ENCODE data around the gene LY6G5B. TPM values are rescaled to one million over a fixed set of nuclear protein-coding genes. Genes with fewer than 3 reads are reported as not detected.

The LY6G5B gene
- total RNA-seq, 2 experiments from 2014 or later, result 16.7 to 17.2 TPM

- Mint-ChIP-seq H3K27me3 (no peaks in the 10 kb centered on the region), H3K4me3 (peak overlapping the region; percentile 86), H3K4me1 (peaks cover 67% of the 10 kb centered on the region), H3K27ac (peak overlapping the region; percentile 89), H3K36me3 (ENCODE audit: low read depth) (peaks cover 92% of the 10 kb centered on the region), H3K9me3 (no peaks in the 10 kb centered on the region)
- no peak for DNase-seq
- ChIA-PET POLR2A (interaction anchor here (0.8 to 8.1 kb wide), 15 partner anchors 9 to 305 kb away, joined by 3 to 278 read pairs (median 5); partner anchors contain the start of genes ABHD16A, APOM, BAG6 and CLIC1), CTCF (interaction anchor here (0.8 to 1.7 kb wide), 8 partner anchors 23 to 223 kb away, joined by 3 to 7 read pairs (median 3); partner anchors contain the start of genes ABHD16A, HSPA1B, NEU1 and VARS1)
Measured at GRCh38 chr6:31666337-31666965, 3.3 kb upstream of the LY6G5B start.

- Mint-ChIP-seq H3K9me3 (no peaks in the 10 kb centered on the region), H3K27me3 (no peaks in the 10 kb centered on the region), H3K4me3 (no peak overlapping the region), H3K4me1 (peaks cover 34% of the 10 kb centered on the region), H3K27ac (no peak overlapping the region), H3K36me3 (ENCODE audit: low read depth) (peaks cover 22% of the 10 kb centered on the region)
- no peak for DNase-seq
- ChIA-PET POLR2A (no interaction called here), CTCF (no interaction called here)
Measured at GRCh38 chr6:31676322-31676903, 6.6 kb downstream of the LY6G5B start.

GRCh38 chr6:31676904-31677303, 7.1 kb downstream of the LY6G5B start:
- peaks cover 38% of the 10 kb centered on the region for H3K4me1 Mint-ChIP-seq
- no peaks in the 10 kb centered on the region for H3K9me3 Mint-ChIP-seq
- no peak for DNase-seq
- ChIA-PET CTCF (no interaction called here), POLR2A (no interaction called here)
- no peak overlapping the region for H3K27ac Mint-ChIP-seq
- H3K27me3 Mint-ChIP-seq, result no peaks in the 10 kb centered on the region
- no peak overlapping the region for H3K4me3 Mint-ChIP-seq
- peaks cover 17% of the 10 kb centered on the region for H3K36me3 Mint-ChIP-seq (ENCODE audit: low read depth)

GRCh38 chr6:31677955-31678354, 8.2 kb downstream of the LY6G5B start:
- no peak overlapping the region for H3K4me3 Mint-ChIP-seq
- ChIA-PET CTCF (interaction anchor here (0.6 to 1.8 kb wide), 3 partner anchors 25 to 152 kb away, joined by 3 to 4 read pairs (median 3); no protein-coding TSS in a partner anchor), POLR2A (interaction anchor here (1.3 to 1.6 kb wide), 2 partner anchors 10 to 16 kb away, joined by 4 read pairs; no protein-coding TSS in a partner anchor)
- H3K27me3 Mint-ChIP-seq, result no peaks in the 10 kb centered on the region
- DNase-seq, result no peak
- H3K27ac Mint-ChIP-seq, result no peak overlapping the region
- peaks cover 38% of the 10 kb centered on the region for H3K4me1 Mint-ChIP-seq
- no peaks in the 10 kb centered on the region for H3K9me3 Mint-ChIP-seq
- peaks cover 8% of the 10 kb centered on the region for H3K36me3 Mint-ChIP-seq (ENCODE audit: low read depth)

- peak within 1 kb of the TSS; percentile 74 for H3K4me3 Mint-ChIP-seq
- H3K4me1 Mint-ChIP-seq, result peaks cover 38% of the 10 kb centered on the region
- H3K36me3 Mint-ChIP-seq (ENCODE audit: low read depth), result peaks cover 4% of the 10 kb centered on the region
- no peaks in the 10 kb centered on the region for H3K9me3 Mint-ChIP-seq
- H3K27ac Mint-ChIP-seq, result peak within 1 kb of the TSS; percentile 46
- ChIA-PET POLR2A (interaction anchor here (0.8 to 2.2 kb wide), 9 partner anchors 10 to 132 kb away, joined by 3 to 8 read pairs (median 4); partner anchors contain the start of genes BAG6 and MSH5), CTCF (interaction anchor here (0.5 to 2.1 kb wide), 14 partner anchors 10 to 250 kb away, joined by 3 to 11 read pairs (median 4); partner anchors contain the start of genes LY6G5B and NEU1)
- DNase-seq, result peak; percentile 77
- no peaks in the 10 kb centered on the region for H3K27me3 Mint-ChIP-seq
Measured at GRCh38 chr6:31680226-31681134, 10.7 kb downstream of the LY6G5B start, which contains the start of gene LY6G5C. LY6G5C (minus strand) TSS chr6:31681067; CDS start chr6:31680373, 694 bp downstream.

GRCh38 chr6:31681135-31681671, 11.4 kb downstream of the LY6G5B start:
- H3K36me3 Mint-ChIP-seq (ENCODE audit: low read depth), result peaks cover 9% of the 10 kb centered on the region
- H3K4me3 Mint-ChIP-seq, result peak overlapping the region; percentile 74
- POLR2A ChIA-PET, result interaction anchor here (0.7 to 2.2 kb wide), 9 partner anchors 9 to 132 kb away, joined by 3 to 8 read pairs (median 4); partner anchors contain the start of genes BAG6 and MSH5
- CTCF ChIA-PET, result interaction anchor here (0.6 to 2.1 kb wide), 9 partner anchors 9 to 182 kb away, joined by 3 to 11 read pairs (median 5); partner anchors contain the start of gene NEU1
- no peaks in the 10 kb centered on the region for H3K9me3 Mint-ChIP-seq
- H3K4me1 Mint-ChIP-seq, result peaks cover 38% of the 10 kb centered on the region
- H3K27ac Mint-ChIP-seq, result peak overlapping the region; percentile 46
- no peaks in the 10 kb centered on the region for H3K27me3 Mint-ChIP-seq
- peak; percentile 56 for DNase-seq

- H3K27me3 Mint-ChIP-seq, result no peaks in the 10 kb centered on the region
- no peak for DNase-seq
- POLR2A ChIA-PET, result interaction anchor here (1.4 kb wide), 1 partner anchor 12 kb away, joined by 3 read pairs; no protein-coding TSS in a partner anchor
- no peak overlapping the region for H3K27ac Mint-ChIP-seq
- no peak overlapping the region for H3K4me3 Mint-ChIP-seq
- peaks cover 21% of the 10 kb centered on the region for H3K36me3 Mint-ChIP-seq (ENCODE audit: low read depth)
- peaks cover 27% of the 10 kb centered on the region for H3K4me1 Mint-ChIP-seq
- H3K9me3 Mint-ChIP-seq, result no peaks in the 10 kb centered on the region
- CTCF ChIA-PET, result interaction anchor here (1.0 kb wide), 1 partner anchor 86 kb away, joined by 3 read pairs; no protein-coding TSS in a partner anchor
Measured at GRCh38 chr6:31683591-31683990, 13.8 kb downstream of the LY6G5B start.

GRCh38 chr6:31686483-31686882, 16.7 kb downstream of the LY6G5B start:
- Mint-ChIP-seq H3K4me3 (no peak overlapping the region), H3K36me3 (ENCODE audit: low read depth) (peaks cover 31% of the 10 kb centered on the region), H3K27ac (no peak overlapping the region), H3K9me3 (no peaks in the 10 kb centered on the region), H3K4me1 (peaks cover 7% of the 10 kb centered on the region), H3K27me3 (no peaks in the 10 kb centered on the region)
- ChIA-PET CTCF (interaction anchor here (1.7 kb wide), 1 partner anchor 266 kb away, joined by 3 read pairs; no protein-coding TSS in a partner anchor), POLR2A (interaction anchor here (1.1 to 1.9 kb wide), 2 partner anchors 17 to 52 kb away, joined by 3 to 5 read pairs; partner anchors contain the start of gene ABHD16A)
- no peak for DNase-seq

- Mint-ChIP-seq H3K36me3 (ENCODE audit: low read depth) (peaks cover 33% of the 10 kb centered on the region), H3K4me1 (peaks cover 3% of the 10 kb centered on the region), H3K9me3 (no peaks in the 10 kb centered on the region), H3K27me3 (no peaks in the 10 kb centered on the region), H3K27ac (no peak overlapping the region), H3K4me3 (no peak overlapping the region)
- DNase-seq, result no peak
- POLR2A ChIA-PET, result interaction anchor here (1.0 to 1.2 kb wide), 2 partner anchors 21 to 24 kb away, joined by 3 read pairs; no protein-coding TSS in a partner anchor
- CTCF ChIA-PET, result no interaction called here
Measured at GRCh38 chr6:31687321-31687720, 17.5 kb downstream of the LY6G5B start.

- CTCF ChIA-PET, result interaction anchor here (1.0 kb wide), 1 partner anchor 16 kb away, joined by 4 read pairs; no protein-coding TSS in a partner anchor
- Mint-ChIP-seq H3K4me3 (no peak overlapping the region), H3K27ac (no peak overlapping the region)
Measured at GRCh38 chr6:31687860-31688693, 18.3 kb downstream of the LY6G5B start.

More at GRCh38 chr6:31687860-31688693, 18.3 kb downstream of the LY6G5B start:
- no peak for DNase-seq
- Mint-ChIP-seq H3K9me3 (no peaks in the 10 kb centered on the region), H3K27me3 (no peaks in the 10 kb centered on the region), H3K4me1 (peaks cover 3% of the 10 kb centered on the region), H3K36me3 (ENCODE audit: low read depth) (peaks cover 39% of the 10 kb centered on the region)
- POLR2A ChIA-PET, result interaction anchor here (1.0 to 1.2 kb wide), 2 partner anchors 21 to 24 kb away, joined by 3 read pairs; no protein-coding TSS in a partner anchor
